Adrenal gland (tissue), 12 donors: ENCODE results near the gene RAD51B. TPM values are rescaled to one million over a fixed set of nuclear protein-coding genes. Genes with fewer than 3 reads are reported as not detected.

Experiments
- DNase-seq, 7 donors: peaks; one replicate each; pipeline ENCODE4 v3.0.0-alpha.2; 2019 to 2020
- H3K27ac ChIP-seq, 5 donors: fragments of 200-600 bp; sonication (generic) in 4 of 5; 1 replicate in 3 of 5; 2 replicates in 2 of 5; pipeline versions ENCODE4 v1.5.1 to v1.8.0; 2016 to 2020; ENCODE audit warnings: mild to moderate bottlenecking in 1 of 5
- H3K27me3 ChIP-seq: fragments of 200-600 bp; 2 replicates; pipeline ENCODE4 v1.8.0; 2021
- H3K36me3 ChIP-seq, 2 donors: fragments of 200-600 bp; replicated peaks in 1 of 2; 1 replicate in 1 of 2; 2 replicates in 1 of 2; pipeline versions ENCODE4 v1.5.1 to v1.8.0; 2018 to 2022
- H3K4me1 ChIP-seq, 2 donors: fragments of 200-600 bp; replicated peaks in 1 of 2; 1 replicate in 1 of 2; 2 replicates in 1 of 2; pipeline versions ENCODE4 v1.5.1 to v1.8.0; 2018 to 2021
- H3K4me3 ChIP-seq, 4 donors: fragments of 200-600 bp; sonication (generic) in 3 of 4; one replicate each; pipeline ENCODE4 v1.5.1; 2016 to 2018
- H3K9me3 ChIP-seq, 3 donors: fragments of 200-600 bp; sonication (generic) in 1 of 3; replicated peaks in 1 of 3; 1 replicate in 2 of 3; 2 replicates in 1 of 3; pipeline versions ENCODE4 v1.5.1 to v1.8.0; 2016 to 2021
- CTCF ChIP-seq, 6 experiments: fragments of 450-650 bp in 4 of 6; fragments of 200-600 bp in 2 of 6; sonication (generic) in 1 of 6; IDR thresholded peaks; 1 replicate in 5 of 6; 2 replicates in 1 of 6; pipeline versions ENCODE4 v1.5.1 to v1.8.0; 2016 to 2021; ENCODE audit warnings: antibody characterized with exemption in 6 of 6, mild to moderate bottlenecking in 2 of 6, moderate library complexity in 1 of 6
- POLR2A ChIP-seq, 2 donors: fragments of 450-650 bp; IDR thresholded peaks; one replicate each; pipeline ENCODE4 v1.6.1; 2017; ENCODE audit warnings: antibody characterized with exemption in 2 of 2, mild to moderate bottlenecking in 2 of 2, moderate library complexity in 1 of 2
- WGBS, 4 donors: extraction: QIAGEN DNeasy Blood & Tissue Kit in 2 of 4; methylation state at CpG; one replicate each; pipeline versions ENCODE4 v1.1.5 to v1.1.7; 2013 to 2017; 5-methylcytosine and 5-hydroxymethylcytosine counted together
- intact Hi-C, 2 donors: fragments of 100-400 bp; cut with DNase I; formaldehyde crosslinking; loops; one replicate each; pipeline versions ENCODE4 v1.14.1 to v1.15.0; 2022 to 2023
- polyA plus RNA-seq, 3 donors: library from polyadenylated mRNA; stranded (reverse); fragments of 200-250 nt in 2 of 3; fragments of 350-450 nt in 1 of 3; fragmentation: Illumina TruSeq in 1 of 3; extraction: RNeasy Lipid Tissue Mini Kit (QIAGEN cat#74804) in 1 of 3; gene quantifications; one replicate each; pipeline ENCODE4 v1.2.3, GENCODE V29; 2013 to 2014
- total RNA-seq, 9 donors: library from RNA; depleted of rRNA in 4 of 9; stranded (reverse); fragments of >200 nt in 4 of 9; fragments of 120-200 nt in 1 of 9; fragmentation: NEBNext Ultra II Directional in 1 of 9; extraction: Animal tissue kit (Norgen Biotek cat#: 25700) in 1 of 9; gene quantifications; one replicate each; pipeline versions ENCODE4 v1.1.0 to v1.2.4, GENCODE V29; 2013 to 2023
- donor health status: healthy with polysubstance abuse.
- donor health status: Bipolar disorder and iron deficiency.
- donor health status: DM: yes; HTN: yes; CAD: no.
- donor health status: DM: no; HTN: no; CAD: no.
- donor health status: DM: no; HTN: no; CAD: no.
- donor health status: DM: yes; HTN: yes; CAD: no.

Gene RAD51B
- total and polyA plus RNA-seq, 12 donors: 2.3 to 24.6 (median 12.4) TPM

DNA sequence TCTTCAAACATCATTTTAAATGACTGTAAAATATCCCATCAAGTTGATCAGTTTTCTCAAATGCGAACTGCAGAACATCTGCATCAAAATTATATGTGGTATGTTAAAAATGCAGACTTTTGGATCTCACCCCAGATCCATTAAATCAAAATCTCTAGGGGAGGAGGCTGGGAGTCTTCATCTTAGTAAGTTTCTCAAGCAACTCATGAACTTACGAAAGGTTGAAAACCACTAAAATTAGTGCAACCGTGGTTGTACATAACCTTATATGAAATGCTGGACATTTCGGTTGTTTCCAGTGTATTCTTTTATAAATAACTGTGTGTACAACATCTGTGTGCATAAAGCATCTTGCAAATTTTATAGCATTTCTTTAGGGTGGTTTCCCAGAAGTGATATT lies 934.1 kb downstream of the RAD51B start:
- H3K4me1 ChIP-seq: peaks cover 0 to 14% of the 10 kb centered on the region in 2 donors
- TF ChIP-seq POLR2A (IDR thresholded peaks at IDR 0.05) (no peak), CTCF (IDR thresholded peaks at IDR 0.05) (no peak)
- DNase-seq: no peak
- H3K36me3 ChIP-seq: no peaks in the 10 kb centered on the region
- H3K9me3 ChIP-seq: no peaks in the 10 kb centered on the region
- H3K4me3 ChIP-seq: no peak overlapping the region
- no peaks in the 10 kb centered on the region for H3K27me3 ChIP-seq
- WGBS, 4 donors: 71 to 76% (median 72%) methylated on average over 4 of the region's 4 CpGs
- no peak overlapping the region for H3K27ac ChIP-seq
- intact Hi-C loops: no loop called here

DNA sequence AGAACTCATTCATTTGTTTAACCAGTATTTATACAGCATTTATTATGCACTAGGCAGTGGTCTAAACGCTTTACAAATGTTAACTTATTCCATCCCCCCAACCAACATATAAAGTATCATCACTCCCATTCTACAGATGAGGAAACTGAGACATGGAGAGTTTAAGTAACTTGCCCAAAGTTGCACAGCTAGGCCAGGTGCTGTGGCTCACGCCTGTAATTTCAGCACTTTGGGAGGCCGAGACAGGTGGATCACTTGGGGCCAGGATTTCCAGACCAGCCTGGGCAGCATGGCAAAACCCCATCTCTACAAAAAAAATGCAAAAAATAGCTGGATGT lies 935.4 kb downstream of the RAD51B start:
- H3K4me1 ChIP-seq: peaks cover 0 to 14% of the 10 kb centered on the region in 2 donors
- H3K27me3 ChIP-seq: no peaks in the 10 kb centered on the region
- no peak for DNase-seq
- H3K4me3 ChIP-seq: no peak overlapping the region
- H3K9me3 ChIP-seq: no peaks in the 10 kb centered on the region
- H3K27ac ChIP-seq: no peak overlapping the region
- intact Hi-C loops: no loop called here
- WGBS, 4 donors: 84 to 100% (median 95%) methylated on average over 3 of the region's 3 CpGs
- TF ChIP-seq POLR2A (IDR thresholded peaks at IDR 0.05): no peak
- no peak for TF ChIP-seq CTCF (IDR thresholded peaks at IDR 0.05)
- H3K36me3 ChIP-seq: no peaks in the 10 kb centered on the region

GRCh38 chr14:68756000-68756481 lies 936.5 kb downstream of the RAD51B start:
- intact Hi-C loops: no loop called here
- 73 to 91% (median 86%) methylated on average over 5 to 7 of the region's 7 CpGs for WGBS, 4 donors
- no peak for DNase-seq
- no peaks in the 10 kb centered on the region for H3K27me3 ChIP-seq
- H3K4me1 ChIP-seq: peaks cover 0 to 14% of the 10 kb centered on the region in 2 donors
- H3K27ac ChIP-seq: no peak overlapping the region
- no peaks in the 10 kb centered on the region for H3K36me3 ChIP-seq
- H3K4me3 ChIP-seq: no peak overlapping the region
- TF ChIP-seq POLR2A (IDR thresholded peaks at IDR 0.05) (no peak), CTCF (IDR thresholded peaks at IDR 0.05) (no peak)
- no peaks in the 10 kb centered on the region for H3K9me3 ChIP-seq

- 97 to 100% (median 99%) methylated on average over 5 to 6 of the region's 6 CpGs for WGBS, 4 donors
- TF ChIP-seq CTCF (IDR thresholded peaks at IDR 0.05) (no peak), POLR2A (IDR thresholded peaks at IDR 0.05) (no peak)
- H3K4me1 ChIP-seq: peaks cover 0 to 14% of the 10 kb centered on the region in 2 donors
- H3K27ac ChIP-seq: peak overlapping the region in 1 of 5 donors; percentile 36
- H3K4me3 ChIP-seq: no peak overlapping the region
- DNase-seq: no peak
- H3K27me3 ChIP-seq: no peaks in the 10 kb centered on the region
- no peaks in the 10 kb centered on the region for H3K36me3 ChIP-seq
- intact Hi-C loops: no loop called here
- H3K9me3 ChIP-seq: no peaks in the 10 kb centered on the region
Observed at GRCh38 chr14:68756734-68757133, 937.2 kb downstream of the RAD51B start.
